Breast epithelium (tissue), 4 donors: Measurements from ENCODE around the gene LYZ. TPM values are rescaled to one million over a fixed set of nuclear protein-coding genes. Genes with fewer than 3 reads are reported as not detected.
A peak's percentile ranks its signal among the peaks of the same experiment; 100 is the strongest.

ENCODE experiments used
- DNase-seq, 2 donors: peaks; one replicate each; pipeline ENCODE4 v3.0.0-alpha.2; 2019; ENCODE audit warnings: low spot score in 2 of 2
- H3K27ac ChIP-seq, 2 donors: fragments of 200-600 bp; sonication (generic) in 1 of 2; one replicate each; pipeline ENCODE4 v1.5.1; 2016 to 2019; ENCODE audit warnings: mild to moderate bottlenecking in 1 of 2
- H3K27me3 ChIP-seq, 2 donors: fragments of 200-600 bp; sonication (generic) in 1 of 2; one replicate each; pipeline versions ENCODE4 v1.5.1 to v1.6.0; 2017 to 2019; ENCODE audit warnings: control low read depth in 1 of 2, mild to moderate bottlenecking in 1 of 2
- H3K36me3 ChIP-seq: fragments of 200-600 bp; one replicate; pipeline ENCODE4 v1.5.1; 2019
- H3K4me1 ChIP-seq, 2 donors: fragments of 200-600 bp; sonication (generic); one replicate each; pipeline ENCODE4 v1.5.1; 2016 to 2019; ENCODE audit warnings: control low read depth in 1 of 2
- H3K4me3 ChIP-seq, 3 donors: fragments of 200-600 bp; sonication (generic); 1 replicate in 2 of 3; 2 replicates in 1 of 3; pipeline ENCODE4 v1.5.1; 2016 to 2019; ENCODE audit warnings: mild to moderate bottlenecking in 3 of 3, moderate library complexity in 2 of 3
- H3K9me3 ChIP-seq, 2 donors: fragments of 200-600 bp; sonication (generic) in 1 of 2; one replicate each; pipeline ENCODE4 v1.5.1; 2016 to 2019; ENCODE audit warnings: control low read depth in 1 of 2
- CTCF ChIP-seq, 3 donors: fragments of 450-650 bp; IDR thresholded peaks; one replicate each; pipeline ENCODE4 v1.5.1; 2016 to 2017; ENCODE audit warnings: antibody characterized with exemption in 3 of 3, mild to moderate bottlenecking in 3 of 3, moderate library complexity in 3 of 3
- POLR2A ChIP-seq: fragments of 450-650 bp; IDR thresholded peaks from one replicate; pipeline ENCODE4 v1.6.1; 2016; ENCODE audit warnings: antibody characterized with exemption, mild to moderate bottlenecking, moderate library complexity
- POLR2AphosphoS5 ChIP-seq, 3 donors: sonication (generic); formaldehyde crosslinking; IDR thresholded peaks; one replicate each; pipeline ENCODE4 v1.6.1; 2017; ENCODE audit warnings: antibody characterized with exemption in 3 of 3
- intact Hi-C: fragments of 100-400 bp; cut with DNase I; formaldehyde crosslinking; loops from one replicate; pipeline ENCODE4 v1.15.1; 2023; ENCODE audit warnings: low total_unique reads
- total RNA-seq, 3 donors: library from RNA; depleted of rRNA; stranded (reverse); fragments of >200 nt; gene quantifications; one replicate each; pipeline ENCODE4 v1.1.0, GENCODE V29; 2016

Gene LYZ
- total RNA-seq, 3 donors from 2014 or later, result 13.4 to 99.9 (median 57.1) TPM

DNA sequence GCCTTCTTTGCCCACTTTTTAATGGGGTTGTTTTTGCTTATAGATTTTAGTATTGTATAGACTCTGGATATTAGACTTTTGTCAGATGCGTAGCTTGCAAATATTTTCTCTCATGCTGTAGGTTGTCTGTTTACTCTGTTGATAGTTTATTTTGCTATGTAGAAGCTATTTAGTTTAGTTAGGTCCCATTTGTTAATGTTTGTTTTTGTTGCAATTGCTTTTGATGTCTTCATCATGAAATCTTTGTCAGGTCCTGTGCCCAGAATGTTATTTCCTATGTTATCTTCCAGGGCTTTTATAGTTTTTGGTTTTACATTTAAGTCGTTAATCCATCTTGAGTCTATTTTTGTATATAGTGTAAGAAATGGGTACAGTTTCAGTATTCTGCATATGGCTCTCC is 30.0 kb upstream of the LYZ start:
- H3K36me3 ChIP-seq, result no peaks in the 10 kb centered on the region
- no peak overlapping the region for H3K4me3 ChIP-seq
- DNase-seq, result no peak
- TF ChIP-seq CTCF (IDR thresholded peaks at IDR 0.05), result no peak
- TF ChIP-seq POLR2A, result no peak
- no peak for TF ChIP-seq POLR2AphosphoS5 (IDR thresholded peaks at IDR 0.05)
- H3K27ac ChIP-seq, result no peak overlapping the region
- H3K27me3 ChIP-seq, result no peaks in the 10 kb centered on the region
- intact Hi-C loops, result no loop called here
- H3K9me3 ChIP-seq, result peaks cover 4 to 8% of the 10 kb centered on the region in 2 donors
- no peaks in the 10 kb centered on the region for H3K4me1 ChIP-seq

DNA sequence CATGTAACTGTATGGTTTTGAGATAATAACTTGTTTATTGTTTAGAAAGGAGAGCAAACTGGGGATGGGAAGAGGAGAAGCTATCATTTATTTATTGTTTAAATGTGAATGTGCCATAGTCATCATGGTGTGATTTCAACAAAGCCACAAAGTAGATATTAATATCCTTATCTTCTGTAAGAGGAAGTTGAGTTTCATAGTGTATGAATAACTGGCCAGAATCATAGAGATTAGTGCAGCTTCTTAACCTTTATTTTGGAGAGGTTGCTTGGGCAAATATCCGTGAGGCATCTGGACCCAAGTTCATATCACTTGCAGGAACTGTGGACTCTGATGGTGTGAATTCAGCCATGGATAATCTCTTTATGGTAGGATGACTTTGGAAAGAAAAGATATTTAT is 26.8 kb upstream of the LYZ start:
- Histone ChIP-seq H3K9me3 (peaks cover 4 to 8% of the 10 kb centered on the region in 2 donors), H3K36me3 (no peaks in the 10 kb centered on the region), H3K4me3 (no peak overlapping the region), H3K27me3 (no peaks in the 10 kb centered on the region), H3K4me1 (no peaks in the 10 kb centered on the region), H3K27ac (no peak overlapping the region)
- TF ChIP-seq CTCF (IDR thresholded peaks at IDR 0.05) (no peak), POLR2A (no peak), POLR2AphosphoS5 (IDR thresholded peaks at IDR 0.05) (no peak)
- intact Hi-C loops, result no loop called here
- no peak for DNase-seq

GRCh38 chr12:69324797-69325466 is 23.2 kb upstream of the LYZ start:
- Histone ChIP-seq H3K4me3 (no peak overlapping the region), H3K27me3 (no peaks in the 10 kb centered on the region), H3K27ac (no peak overlapping the region), H3K4me1 (no peaks in the 10 kb centered on the region), H3K9me3 (no peaks in the 10 kb centered on the region), H3K36me3 (no peaks in the 10 kb centered on the region)
- no peak for TF ChIP-seq CTCF (IDR thresholded peaks at IDR 0.05)
- TF ChIP-seq POLR2A, result no peak
- no peak for TF ChIP-seq POLR2AphosphoS5 (IDR thresholded peaks at IDR 0.05)
- intact Hi-C loops, result no loop called here
- no peak for DNase-seq

- Histone ChIP-seq H3K9me3 (no peaks in the 10 kb centered on the region), H3K4me1 (no peaks in the 10 kb centered on the region), H3K36me3 (no peaks in the 10 kb centered on the region), H3K4me3 (no peak overlapping the region), H3K27ac (no peak overlapping the region), H3K27me3 (no peaks in the 10 kb centered on the region)
- TF ChIP-seq POLR2AphosphoS5 (IDR thresholded peaks at IDR 0.05) (no peak), CTCF (IDR thresholded peaks at IDR 0.05) (no peak), POLR2A (no peak)
- intact Hi-C loops, result no loop called here
- no peak for DNase-seq
Observed at GRCh38 chr12:69328426-69328825, 19.8 kb upstream of the LYZ start.

GRCh38 chr12:69329669-69330428 is 18.3 kb upstream of the LYZ start:
- no peak for DNase-seq
- no peaks in the 10 kb centered on the region for H3K9me3 ChIP-seq
- no peak overlapping the region for H3K27ac ChIP-seq
- intact Hi-C loops, result no loop called here
- H3K4me1 ChIP-seq, result no peaks in the 10 kb centered on the region
- TF ChIP-seq CTCF (IDR thresholded peaks at IDR 0.05) (no peak), POLR2AphosphoS5 (IDR thresholded peaks at IDR 0.05) (no peak), POLR2A (no peak)
- no peaks in the 10 kb centered on the region for H3K27me3 ChIP-seq
- peak overlapping the region in 2 of 3 donors; percentile 48 to 59 for H3K4me3 ChIP-seq
- H3K36me3 ChIP-seq, result no peaks in the 10 kb centered on the region
